C4-2B (cell line): ENCODE results near the gene NELFB.
"Not testable (repeated sequence)": the region's sequence is repeated elsewhere in the genome, so short reads cannot be mapped to it uniquely, and the experiment has no call there.

Source experiments
- H3K27ac ChIP-seq: fragments of 450-650 bp; 2 replicates; pipeline ENCODE4 v1.5.1; 2017
- ZFX ChIP-seq: fragments of 450-650 bp; IDR thresholded peaks from 2 replicates; pipeline ENCODE4 v1.6.1; 2017
- TF ChIP-seq, protein P1 (sequence below): fragments of 450-650 bp; conservative IDR thresholded peaks from 2 replicates; pipeline ENCODE4 v1.5.1; 2017; ENCODE audit warnings: mild to moderate bottlenecking

Gene NELFB

DNA sequence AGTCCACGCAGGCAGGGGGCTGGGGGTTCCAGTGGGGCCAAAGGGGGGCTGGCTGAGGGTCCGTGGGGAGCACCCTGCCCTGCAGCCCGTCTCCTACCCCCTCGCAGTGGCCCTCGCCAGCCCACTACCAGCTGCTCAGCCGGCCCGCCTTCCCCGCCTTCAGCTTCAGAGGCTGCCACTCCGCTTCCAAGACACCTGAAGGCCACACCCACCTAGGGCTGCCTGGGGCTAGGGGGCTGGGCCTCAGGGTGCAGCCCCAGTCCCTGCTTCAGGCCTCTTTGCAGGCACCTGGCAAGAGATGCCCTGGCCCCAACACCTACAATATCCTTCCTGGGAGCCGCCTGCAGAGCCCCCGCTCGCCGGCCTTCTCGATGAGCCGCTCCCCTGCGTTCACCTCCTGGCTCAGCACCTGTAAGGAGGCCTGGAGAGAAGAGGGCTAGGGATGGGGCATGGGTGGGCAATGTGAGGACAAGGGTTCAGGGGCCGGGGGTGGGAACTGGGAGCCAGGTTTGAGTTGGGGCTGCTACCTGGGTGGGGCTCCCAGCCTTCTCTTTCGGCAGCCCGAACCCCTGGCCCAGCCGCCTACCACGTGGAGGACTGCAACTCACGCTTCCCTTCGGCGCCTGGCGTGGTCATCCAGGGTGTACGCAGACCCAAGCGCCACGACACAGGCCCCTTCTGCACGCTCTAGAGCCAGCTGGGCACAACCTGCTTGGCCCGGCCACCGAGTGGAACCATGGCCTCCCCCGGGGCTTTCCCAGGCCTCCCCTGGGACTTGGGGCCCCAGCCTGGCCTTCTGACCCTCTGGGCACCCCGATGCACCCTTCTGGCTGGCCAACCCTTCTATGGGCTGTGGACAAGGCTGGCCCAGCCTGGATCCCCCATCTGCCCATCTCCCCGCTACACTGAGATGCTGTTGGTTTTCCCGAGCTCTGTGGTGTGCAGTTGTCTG is 2.3 kb upstream of the NELFB start:
- no peak for TF ChIP-seq ZFX
- TF ChIP-seq, protein P1, sequence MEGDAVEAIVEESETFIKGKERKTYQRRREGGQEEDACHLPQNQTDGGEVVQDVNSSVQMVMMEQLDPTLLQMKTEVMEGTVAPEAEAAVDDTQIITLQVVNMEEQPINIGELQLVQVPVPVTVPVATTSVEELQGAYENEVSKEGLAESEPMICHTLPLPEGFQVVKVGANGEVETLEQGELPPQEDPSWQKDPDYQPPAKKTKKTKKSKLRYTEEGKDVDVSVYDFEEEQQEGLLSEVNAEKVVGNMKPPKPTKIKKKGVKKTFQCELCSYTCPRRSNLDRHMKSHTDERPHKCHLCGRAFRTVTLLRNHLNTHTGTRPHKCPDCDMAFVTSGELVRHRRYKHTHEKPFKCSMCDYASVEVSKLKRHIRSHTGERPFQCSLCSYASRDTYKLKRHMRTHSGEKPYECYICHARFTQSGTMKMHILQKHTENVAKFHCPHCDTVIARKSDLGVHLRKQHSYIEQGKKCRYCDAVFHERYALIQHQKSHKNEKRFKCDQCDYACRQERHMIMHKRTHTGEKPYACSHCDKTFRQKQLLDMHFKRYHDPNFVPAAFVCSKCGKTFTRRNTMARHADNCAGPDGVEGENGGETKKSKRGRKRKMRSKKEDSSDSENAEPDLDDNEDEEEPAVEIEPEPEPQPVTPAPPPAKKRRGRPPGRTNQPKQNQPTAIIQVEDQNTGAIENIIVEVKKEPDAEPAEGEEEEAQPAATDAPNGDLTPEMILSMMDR: no peak
- H3K27ac ChIP-seq: no peak overlapping the region

DNA sequence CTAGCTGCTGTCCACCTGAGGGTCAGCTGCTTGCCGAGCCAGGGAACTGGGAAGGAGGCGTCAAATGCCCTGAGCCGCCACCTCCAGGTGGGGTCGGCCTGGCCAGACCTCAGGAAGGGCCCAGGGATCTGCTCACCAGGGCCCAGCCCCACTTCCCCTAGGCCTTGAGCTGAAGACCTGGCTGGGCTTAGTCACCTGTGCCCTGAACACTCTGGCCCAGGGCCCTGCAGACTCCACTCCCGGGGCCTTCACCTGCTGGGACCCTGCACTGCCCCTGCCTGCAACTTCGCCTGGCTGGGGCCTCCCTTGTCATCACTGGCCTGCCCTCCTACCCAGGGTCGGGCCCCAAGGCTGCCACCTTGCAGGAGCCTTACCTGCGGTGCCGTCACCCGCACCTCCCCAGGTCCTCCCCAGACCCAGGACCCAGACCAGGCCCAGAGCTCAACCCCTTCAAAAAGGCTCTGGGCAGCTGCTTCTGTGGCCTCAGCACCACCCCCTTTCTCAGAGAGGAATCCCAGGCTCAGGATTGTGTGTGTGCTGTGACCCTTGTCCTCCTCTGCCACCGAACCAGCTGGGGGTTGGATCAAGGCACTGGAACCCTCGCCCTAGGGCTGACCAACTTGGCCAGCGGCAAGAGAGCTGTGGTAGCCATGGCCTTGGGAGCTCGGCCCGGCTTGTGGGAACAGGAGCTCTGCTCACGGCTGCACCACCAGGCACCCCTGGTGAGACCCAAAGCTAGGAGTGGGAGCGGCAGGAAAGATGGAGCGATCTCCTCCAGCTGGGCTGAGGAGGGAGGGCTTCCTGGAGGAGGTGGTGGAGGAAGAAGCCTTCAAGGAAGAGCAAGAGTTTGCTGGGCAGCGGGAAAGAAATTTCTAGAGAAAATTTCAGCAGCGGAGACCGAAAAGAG is 1.2 kb upstream of the NELFB start:
- H3K27ac ChIP-seq: peak overlapping the region; percentile 90
- no peak for TF ChIP-seq ZFX
- TF ChIP-seq, protein P1: no peak

DNA sequence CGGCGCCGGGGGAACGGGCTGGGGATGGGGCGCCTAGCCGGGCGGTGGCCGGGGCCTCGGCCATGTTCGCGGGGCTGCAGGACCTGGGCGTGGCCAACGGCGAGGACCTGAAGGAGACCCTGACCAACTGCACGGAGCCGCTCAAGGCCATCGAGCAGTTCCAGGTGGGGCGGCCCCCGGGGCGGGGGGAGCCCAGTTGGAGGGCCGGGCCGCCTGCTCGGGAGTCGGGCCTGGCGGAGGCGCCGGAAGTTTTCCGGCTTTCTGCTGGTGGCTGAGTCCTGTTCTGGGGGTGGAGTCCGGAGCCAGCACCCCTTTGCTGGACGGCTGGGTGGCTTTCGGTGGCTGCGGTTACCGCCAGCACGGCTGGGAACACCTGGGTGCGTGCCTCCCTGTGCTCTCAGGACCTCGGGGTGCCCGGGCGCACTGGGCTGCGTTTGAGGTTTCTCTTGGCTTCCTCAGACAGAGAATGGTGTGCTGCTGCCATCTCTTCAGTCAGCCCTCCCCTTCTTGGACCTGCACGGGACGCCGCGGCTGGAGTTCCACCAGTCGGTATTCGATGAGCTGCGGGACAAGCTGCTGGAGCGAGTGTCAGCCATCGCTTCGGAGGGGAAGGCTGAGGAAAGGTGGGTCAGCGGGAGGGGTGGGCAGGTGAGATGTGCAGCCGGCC is 454 bp downstream of the NELFB start:
- H3K27ac ChIP-seq: peak overlapping the region; percentile 90
- TF ChIP-seq ZFX: peak; percentile 82; the same call in 1 of the 2 replicates
- TF ChIP-seq, protein P1: no peak

DNA sequence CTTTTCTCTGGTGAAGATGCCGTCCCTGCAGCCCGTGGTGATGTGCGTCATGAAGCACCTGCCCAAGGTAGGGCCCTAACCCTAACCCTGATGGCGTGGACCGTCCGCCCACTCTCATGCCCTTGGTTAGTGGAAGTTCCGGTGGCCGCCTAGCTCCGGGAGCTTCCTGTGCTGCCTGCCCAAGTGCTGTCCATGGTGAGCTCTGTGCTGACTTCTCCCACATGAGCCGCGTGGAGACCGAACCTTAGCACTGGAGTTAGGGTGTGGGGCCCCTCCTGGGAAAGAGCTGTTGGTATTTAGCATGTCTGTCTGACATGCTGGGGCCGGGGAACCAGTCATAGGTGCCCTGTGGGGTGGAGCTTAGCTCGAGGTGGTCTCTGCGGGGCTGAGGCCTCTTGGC is 1.2 kb downstream of the NELFB start:
- TF ChIP-seq ZFX: no peak
- TF ChIP-seq, protein P1: no peak
- peak overlapping the region; percentile 90 for H3K27ac ChIP-seq

DNA sequence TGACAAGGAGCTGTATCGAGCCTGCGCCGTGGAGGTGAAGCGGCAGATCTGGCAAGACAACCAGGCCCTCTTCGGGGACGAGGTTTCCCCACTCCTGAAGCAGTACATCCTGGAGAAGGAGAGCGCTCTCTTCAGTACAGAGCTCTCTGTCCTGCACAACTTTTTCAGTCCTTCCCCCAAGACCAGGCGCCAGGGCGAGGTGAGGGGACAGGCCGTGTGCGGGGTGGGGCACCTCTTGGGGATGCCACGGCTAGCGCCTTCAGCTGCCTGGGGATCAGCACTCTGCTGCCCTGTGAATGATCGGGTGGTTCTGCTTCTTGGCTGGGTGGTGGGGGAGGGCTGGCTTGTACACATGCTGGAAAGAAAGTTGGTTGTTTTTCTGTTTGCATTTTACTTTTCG is 1.7 kb downstream of the NELFB start:
- H3K27ac ChIP-seq: no peak overlapping the region; the same call in 1 of the 2 replicates
- TF ChIP-seq, protein P1: no peak
- no peak for TF ChIP-seq ZFX

DNA sequence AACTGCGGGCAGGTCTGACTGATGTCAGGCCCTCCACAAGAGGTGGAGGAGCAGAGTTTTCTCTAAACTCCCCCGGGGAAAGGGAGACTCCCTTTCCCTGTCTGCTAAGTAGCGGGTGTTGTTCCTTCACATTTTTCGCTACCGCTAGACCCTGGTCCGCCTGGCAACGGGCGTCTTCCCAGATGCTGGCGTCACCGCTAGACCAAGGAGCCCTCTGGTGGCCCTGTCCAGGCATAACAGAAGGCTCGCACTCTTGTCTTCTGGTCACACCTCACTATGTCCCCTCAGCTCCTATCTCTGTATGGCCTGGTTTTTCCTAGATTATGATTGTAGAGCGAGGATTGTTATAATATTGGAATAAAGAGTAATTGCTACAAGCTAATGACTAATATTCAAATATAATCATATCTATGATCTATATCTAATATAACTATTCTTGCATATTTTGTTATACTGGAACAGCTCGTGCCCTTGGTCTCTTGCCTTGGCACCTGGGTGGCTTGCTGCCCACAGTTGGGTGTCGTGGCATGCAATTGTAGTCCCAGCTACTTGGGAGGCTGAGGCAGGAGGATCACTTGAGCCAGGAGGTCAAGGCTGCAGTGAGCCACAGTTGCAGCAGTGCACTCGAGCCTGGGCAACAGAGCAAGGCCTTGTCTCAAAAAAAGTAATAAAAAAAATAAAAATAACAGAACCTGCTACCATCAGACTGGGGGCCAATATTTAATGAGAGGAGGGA is 7.2 kb downstream of the NELFB start:
- TF ChIP-seq, protein P1: peak; percentile 83
- not testable (repeated sequence) for H3K27ac ChIP-seq
